Neural progenitor cell (in vitro differentiated cells): ENCODE measurements around the gene ADGRA3.

Experiments used
- CTCF ChIP-seq: fragments of 200-600 bp; sonication (generic); IDR thresholded peaks from 2 replicates; pipeline ENCODE4 v1.5.1; 2017; ENCODE audit warnings: antibody characterized with exemption, mild to moderate bottlenecking
- EZH2 ChIP-seq: fragments of 200-600 bp; sonication (generic); IDR thresholded peaks from 2 replicates; pipeline ENCODE4 v1.6.1; 2017; ENCODE audit warnings: antibody characterized with exemption, mild to moderate bottlenecking, moderate library complexity
- EZH2phosphoT487 ChIP-seq: fragments of 200-600 bp; sonication (generic); IDR thresholded peaks from 2 replicates; pipeline ENCODE4 v1.6.1; 2017; ENCODE audit warnings: antibody characterized with exemption

GRCh38 chr4:22488106-22488505 is 27.8 kb downstream of the ADGRA3 start:
- no peak for TF ChIP-seq CTCF
- no peak for TF ChIP-seq EZH2
- TF ChIP-seq EZH2phosphoT487 = no peak
